Activated CD8-positive, alpha-beta memory T cell treated with anti-CD3 and anti-CD28 coated beads, Interleukin-2, amount 50 U/mL, for 24 hours (primary cell): Measurements from ENCODE around the gene USP31.
"Not testable (repeated sequence)": the region's sequence is repeated elsewhere in the genome, so short reads cannot be mapped to it uniquely, and the experiment has no call there.

Experiments used
- DNase-seq: peaks from one replicate; pipeline ENCODE4 v3.0.0-alpha.2; 2020; ENCODE audit errors: extremely low read depth

The USP31 gene

GRCh38 chr16:23094136-23094535, 55.1 kb downstream of the USP31 start:
- not testable (repeated sequence) for DNase-seq

- no peak for DNase-seq
These were observed 56.5 kb downstream of the USP31 start for GRCh38 chr16:23092801-23093117.

- no peak for DNase-seq
These were observed 57.0 kb downstream of the USP31 start for GRCh38 chr16:23092072-23092800.

- DNase-seq: no peak
These were observed 60.1 kb downstream of the USP31 start for GRCh38 chr16:23089111-23089510.

GRCh38 chr16:23088018-23088417, 61.2 kb downstream of the USP31 start:
- no peak for DNase-seq

GRCh38 chr16:23085949-23086348, 63.3 kb downstream of the USP31 start:
- DNase-seq: no peak

- no peak for DNase-seq
These were observed 67.0 kb downstream of the USP31 start for GRCh38 chr16:23082161-23082788.

GRCh38 chr16:23081675-23082119, 67.6 kb downstream of the USP31 start:
- DNase-seq: no peak

GRCh38 chr16:23080747-23081146, 68.5 kb downstream of the USP31 start:
- no peak for DNase-seq

GRCh38 chr16:23080329-23080728, 68.9 kb downstream of the USP31 start:
- DNase-seq: no peak

GRCh38 chr16:23079675-23080301, 69.5 kb downstream of the USP31 start:
- DNase-seq: no peak

GRCh38 chr16:23074423-23074822, 74.8 kb downstream of the USP31 start:
- no peak for DNase-seq

- DNase-seq: no peak
These were observed 76.3 kb downstream of the USP31 start for GRCh38 chr16:23072769-23073549.

- no peak for DNase-seq
These were observed 77.1 kb downstream of the USP31 start for GRCh38 chr16:23072084-23072599.

GRCh38 chr16:23071196-23072083, 77.8 kb downstream of the USP31 start:
- DNase-seq: no peak

- DNase-seq: no peak
These were observed 79.4 kb downstream of the USP31 start for GRCh38 chr16:23069844-23070243.

GRCh38 chr16:23068079-23068736, 81.0 kb downstream of the USP31 start:
- DNase-seq: no peak

- DNase-seq: no peak
These were observed 82.6 kb downstream of the USP31 start for GRCh38 chr16:23066676-23067075.

- no peak for DNase-seq
These were observed 84.6 kb downstream of the USP31 start for GRCh38 chr16:23064639-23065038.

GRCh38 chr16:23062524-23062923, 86.7 kb downstream of the USP31 start:
- DNase-seq: no peak

GRCh38 chr16:23061669-23062068, 87.6 kb downstream of the USP31 start:
- DNase-seq: no peak
